Colonic mucosa (tissue), 4 donors: ENCODE data around the gene SEZ6L. TPM values are rescaled to one million over a fixed set of nuclear protein-coding genes. Genes with fewer than 3 reads are reported as not detected.

Experiments
- DNase-seq: peaks from one replicate; pipeline ENCODE4 v3.0.0-alpha.2; 2020
- H3K27ac ChIP-seq: fragments of 200-600 bp; one replicate; pipeline ENCODE4 v1.8.0; 2021
- H3K27me3 ChIP-seq: fragments of 200-600 bp; one replicate; pipeline ENCODE4 v1.8.0; 2021
- H3K36me3 ChIP-seq: fragments of 200-600 bp; one replicate; pipeline ENCODE4 v1.8.0; 2021
- H3K4me1 ChIP-seq: fragments of 200-600 bp; one replicate; pipeline ENCODE4 v1.8.0; 2021; ENCODE audit warnings: mild to moderate bottlenecking
- H3K4me3 ChIP-seq: fragments of 200-600 bp; one replicate; pipeline ENCODE4 v1.8.0; 2021
- H3K9ac ChIP-seq, 2 donors: one replicate each; pipeline ENCODE4 v1.7.0; 2013; ENCODE audit warnings: control low read depth in 2 of 2, low read depth in 2 of 2, low read length in 2 of 2
- H3K9me3 ChIP-seq: fragments of 200-600 bp; one replicate; pipeline ENCODE4 v1.8.0; 2021
- CTCF ChIP-seq: fragments of 200-600 bp; IDR thresholded peaks from one replicate; pipeline ENCODE4 v1.8.0; 2022; ENCODE audit warnings: antibody characterized with exemption, mild to moderate bottlenecking
- intact Hi-C: fragments of 100-400 bp; cut with DNase I; formaldehyde crosslinking; loops from one replicate; pipeline ENCODE4 v1.14.1; 2022
- total RNA-seq, 2 donors: library from RNA; stranded (reverse); fragmentation: NEBNext Ultra II Directional in 1 of 2; extraction: Animal tissue kit (Norgen Biotek cat#: 25700) in 1 of 2; gene quantifications; one replicate each; pipeline ENCODE4 v1.2.1, GENCODE V29; 2021
- donor health status: healthy.
- donor health status: DM: no; HTN: no; CAD: no.
- donor health status: DM: no; HTN: no; CAD: no.

The SEZ6L gene
- total RNA-seq, 2 donors from 2014 or later: 0.32 TPM; not detected in 1

- intact Hi-C loops: loop anchor here (10.0 kb wide), 1 partner anchor 57 kb away; no protein-coding TSS in a partner anchor
- Histone ChIP-seq H3K27me3 (no peaks in the 10 kb centered on the region), H3K9me3 (no peaks in the 10 kb centered on the region), H3K27ac (no peak overlapping the region), H3K4me1 (no peaks in the 10 kb centered on the region), H3K9ac (no peak overlapping the region), H3K36me3 (no peaks in the 10 kb centered on the region), H3K4me3 (no peak overlapping the region)
- TF ChIP-seq CTCF: no peak
- DNase-seq: no peak
Observed at GRCh38 chr22:26271427-26271826, 102.2 kb downstream of the SEZ6L start.

GRCh38 chr22:26273011-26273675 lies 103.9 kb downstream of the SEZ6L start:
- Histone ChIP-seq H3K9me3 (no peaks in the 10 kb centered on the region), H3K9ac (no peak overlapping the region), H3K4me1 (no peaks in the 10 kb centered on the region), H3K27me3 (no peaks in the 10 kb centered on the region), H3K27ac (no peak overlapping the region), H3K36me3 (no peaks in the 10 kb centered on the region), H3K4me3 (no peak overlapping the region)
- TF ChIP-seq CTCF: no peak
- intact Hi-C loops: loop anchor here (10.0 kb wide), 1 partner anchor 58 kb away; no protein-coding TSS in a partner anchor
- no peak for DNase-seq

- no peak for TF ChIP-seq CTCF
- Histone ChIP-seq H3K4me1 (no peaks in the 10 kb centered on the region), H3K4me3 (no peak overlapping the region), H3K36me3 (no peaks in the 10 kb centered on the region), H3K9ac (no peak overlapping the region), H3K9me3 (no peaks in the 10 kb centered on the region), H3K27me3 (no peaks in the 10 kb centered on the region), H3K27ac (no peak overlapping the region)
- no peak for DNase-seq
- intact Hi-C loops: loop anchor here (10.0 kb wide), 1 partner anchor 62 kb away; no protein-coding TSS in a partner anchor
Observed at GRCh38 chr22:26276529-26277160, 107.4 kb downstream of the SEZ6L start.

- intact Hi-C loops: no loop called here
- H3K27me3 ChIP-seq: no peaks in the 10 kb centered on the region
Observed at GRCh38 chr22:26281941-26282340, 112.7 kb downstream of the SEZ6L start.

GRCh38 chr22:26283330-26283729 lies 114.1 kb downstream of the SEZ6L start:
- intact Hi-C loops: no loop called here
- H3K9ac ChIP-seq: no peak overlapping the region
- H3K27ac ChIP-seq: no peak overlapping the region
- H3K9me3 ChIP-seq: no peaks in the 10 kb centered on the region
- no peaks in the 10 kb centered on the region for H3K27me3 ChIP-seq
- H3K4me3 ChIP-seq: no peak overlapping the region
- DNase-seq: no peak
- no peaks in the 10 kb centered on the region for H3K4me1 ChIP-seq
- no peaks in the 10 kb centered on the region for H3K36me3 ChIP-seq
- TF ChIP-seq CTCF: no peak

More at GRCh38 chr22:26281941-26282340, 112.7 kb downstream of the SEZ6L start:
- H3K4me1 ChIP-seq: no peaks in the 10 kb centered on the region
- H3K9me3 ChIP-seq: no peaks in the 10 kb centered on the region
- no peak overlapping the region for H3K4me3 ChIP-seq
- H3K36me3 ChIP-seq: no peaks in the 10 kb centered on the region
- H3K9ac ChIP-seq: no peak overlapping the region
- no peak for DNase-seq
- H3K27ac ChIP-seq: no peak overlapping the region
- TF ChIP-seq CTCF: no peak
